Neuronal stem cell (in vitro differentiated cells): Measurements from ENCODE around the gene GPATCH8.

Experiments
- DNase-seq: peaks from one replicate; pipeline ENCODE4 v3.0.0-alpha.2; 2013; ENCODE audit warnings: low spot score
- H2AFZ ChIP-seq: one replicate; pipeline ENCODE4 v1.6.1; 2013; ENCODE audit warnings: mild to moderate bottlenecking, low read length, inconsistent platforms
- H2AK5ac ChIP-seq: 2 replicates; pipeline ENCODE4 v1.6.1; 2013; ENCODE audit warnings: low read depth, mild to moderate bottlenecking, inconsistent platforms, low read length, moderate library complexity, mixed read lengths
- H2BK120ac ChIP-seq: 2 replicates; pipeline ENCODE4 v1.6.1; 2013; ENCODE audit warnings: low read depth, mild to moderate bottlenecking, inconsistent platforms, low read length, moderate library complexity, mixed read lengths
- H2BK12ac ChIP-seq: one replicate; pipeline ENCODE4 v1.6.1; 2013; ENCODE audit warnings: low read length, inconsistent platforms
- H2BK15ac ChIP-seq: 2 replicates; pipeline ENCODE4 v1.6.1; 2013; ENCODE audit warnings: mild to moderate bottlenecking, low read length, inconsistent platforms, mixed read lengths
- H2BK5ac ChIP-seq: one replicate; pipeline ENCODE4 v1.6.1; 2013; ENCODE audit warnings: inconsistent platforms, mild to moderate bottlenecking, low read length, moderate library complexity
- H3K14ac ChIP-seq: one replicate; pipeline ENCODE4 v1.6.1; 2013; ENCODE audit warnings: low read length, inconsistent platforms
- H3K18ac ChIP-seq: 2 replicates; pipeline ENCODE4 v1.6.1; 2013; ENCODE audit warnings: low read length, inconsistent platforms
- H3K23ac ChIP-seq: 2 replicates; pipeline ENCODE4 v1.6.1; 2013; ENCODE audit warnings: low read depth, mild to moderate bottlenecking, mixed read lengths, low read length, inconsistent platforms; ENCODE audit not compliant: poor library complexity
- H3K27ac ChIP-seq: replicated peaks from 3 replicates; pipeline ENCODE4 v1.5.1; 2013; ENCODE audit warnings: low read length, inconsistent platforms
- H3K27me3 ChIP-seq, 3 experiments: 2 replicates each; pipeline ENCODE4 v1.6.1; 2013; ENCODE audit warnings: low read length in 3 of 3, mild to moderate bottlenecking in 2 of 3, inconsistent platforms in 1 of 3, low read depth in 1 of 3, mixed read lengths in 1 of 3, moderate library complexity in 1 of 3; ENCODE audit not compliant: control insufficient read depth in 3 of 3, insufficient read depth in 3 of 3
- H3K36me3 ChIP-seq, 2 donors: replicated peaks in 1 of 2; 2 replicates each; pipeline ENCODE4 v1.6.1; 2013; ENCODE audit warnings: low read length in 2 of 2; ENCODE audit not compliant: control insufficient read depth in 2 of 2, insufficient read depth in 2 of 2
- H3K4ac ChIP-seq: 2 replicates; pipeline ENCODE4 v1.6.1; 2013; ENCODE audit warnings: inconsistent platforms, mild to moderate bottlenecking, low read length, moderate library complexity
- H3K4me1 ChIP-seq, 2 donors: 1 replicate in 1 of 2; 2 replicates in 1 of 2; pipeline ENCODE4 v1.6.1; 2013; ENCODE audit warnings: low read length in 2 of 2, low read depth in 1 of 2; ENCODE audit not compliant: control insufficient read depth in 2 of 2, insufficient read depth in 1 of 2
- H3K4me2 ChIP-seq: one replicate; pipeline ENCODE4 v1.6.1; 2013; ENCODE audit warnings: mild to moderate bottlenecking, low read length, inconsistent platforms; ENCODE audit not compliant: insufficient read depth, poor library complexity, severe bottlenecking
- H3K4me3 ChIP-seq, 2 donors: 2 replicates each; pipeline ENCODE4 v1.5.1; 2013; ENCODE audit warnings: low read length in 2 of 2, mild to moderate bottlenecking in 2 of 2, inconsistent platforms in 1 of 2, moderate library complexity in 1 of 2
- H3K79me1 ChIP-seq: one replicate; pipeline ENCODE4 v1.6.1; 2013; ENCODE audit warnings: low read depth, mild to moderate bottlenecking, inconsistent platforms, low read length, moderate library complexity
- H3K9ac ChIP-seq: one replicate; pipeline ENCODE4 v1.6.1; 2013; ENCODE audit warnings: mild to moderate bottlenecking, low read depth, low read length, inconsistent platforms; ENCODE audit not compliant: poor library complexity
- H3K9me3 ChIP-seq, 2 donors: replicated peaks in 1 of 2; 2 replicates each; pipeline versions ENCODE3 to v1.6.1; 2013; ENCODE audit warnings: low read length in 2 of 2, mild to moderate bottlenecking in 2 of 2, inconsistent platforms in 1 of 2, low read depth in 1 of 2, mixed read lengths in 1 of 2, moderate library complexity in 1 of 2; ENCODE audit not compliant: control insufficient read depth in 2 of 2, insufficient read depth in 1 of 2
- H4K8ac ChIP-seq: one replicate; pipeline ENCODE4 v1.6.1; 2013; ENCODE audit warnings: low read depth, mild to moderate bottlenecking, inconsistent platforms, low read length, moderate library complexity
- H4K91ac ChIP-seq: one replicate; pipeline ENCODE4 v1.6.1; 2013; ENCODE audit warnings: low read length, low read depth, mild to moderate bottlenecking, inconsistent platforms; ENCODE audit not compliant: poor library complexity
- WGBS, 2 donors: extraction: QIAGEN DNeasy Blood & Tissue Kit; methylation state at CpG; one replicate each; pipeline ENCODE4 v1.1.7; 2013; ENCODE audit warnings: missing lambda C conversion rate in 2 of 2, mixed read lengths in 1 of 2; ENCODE audit not compliant: insufficient read length in 2 of 2, insufficient replicate concordance in 1 of 2; ENCODE audit errors: extremely low coverage in 2 of 2; 5-methylcytosine and 5-hydroxymethylcytosine counted together

The GPATCH8 gene

DNA sequence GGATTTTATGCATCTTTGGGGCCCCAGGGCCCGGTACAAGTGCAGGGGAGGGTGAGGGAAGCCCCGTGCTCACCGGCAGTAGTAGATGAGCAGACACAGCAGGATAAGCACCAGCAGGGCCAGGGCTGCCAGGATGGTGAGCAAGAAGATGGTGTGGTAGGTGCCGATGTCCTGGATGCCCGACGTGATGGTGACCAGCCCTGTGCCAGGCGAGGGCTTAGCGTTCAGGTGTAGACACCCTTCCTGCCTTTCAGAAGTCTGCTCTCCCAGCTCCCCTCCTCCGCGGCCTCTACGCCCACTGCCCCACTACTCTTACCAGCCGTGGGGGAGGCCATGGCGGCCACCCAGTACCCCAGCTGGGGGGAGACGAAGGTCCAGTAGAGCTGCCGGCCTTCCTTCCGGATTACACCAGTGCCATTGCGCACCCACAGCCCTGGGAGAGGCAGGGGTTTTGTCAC is 147.5 kb downstream of the GPATCH8 start:
- Histone ChIP-seq H3K9ac (no peak overlapping the region), H4K8ac (no peak overlapping the region), H2BK12ac (no peak overlapping the region), H2AK5ac (peak overlapping the region; percentile 78), H3K14ac (no peak overlapping the region), H3K36me3 (peaks cover 22 to 64% of the 10 kb centered on the region in 2 donors), H2AFZ (no peak overlapping the region), H3K18ac (no peak overlapping the region), H3K4me1 (peaks cover 3 to 9% of the 10 kb centered on the region in 2 donors), H2BK15ac (no peak overlapping the region), H3K23ac (peak overlapping the region; percentile 75), H3K4ac (no peak overlapping the region), H3K4me2 (no peak overlapping the region), H4K91ac (no peak overlapping the region), H3K27ac (peak overlapping the region; percentile 32), H3K79me1 (peaks cover 16% of the 10 kb centered on the region), H2BK5ac (no peak overlapping the region), H3K27me3 (peaks cover 0 to 2% (median 0%) of the 10 kb centered on the region in 3 experiments), H2BK120ac (no peak overlapping the region), H3K9me3 (no peaks in the 10 kb centered on the region), H3K4me3 (no peak overlapping the region)
- no CpG with 5 or more reads among the region's 17 CpGs for WGBS, 2 donors
- DNase-seq: no peak

- peaks cover 14% of the 10 kb centered on the region for H3K79me1 ChIP-seq
- WGBS, 2 donors: no CpG with 5 or more reads among the region's 77 CpGs
- peak overlapping the region; percentile 71 for H3K18ac ChIP-seq
- DNase-seq: peak; percentile 72
- peak overlapping the region in 1 of 2 donors; percentile 65 for H3K4me3 ChIP-seq
- H2BK120ac ChIP-seq: no peak overlapping the region
- H3K9me3 ChIP-seq: no peaks in the 10 kb centered on the region
- H2BK5ac ChIP-seq: no peak overlapping the region
- peak overlapping the region; percentile 78 for H2AK5ac ChIP-seq
- peak overlapping the region; percentile 69 for H3K4me2 ChIP-seq
- peak overlapping the region; percentile 65 for H3K23ac ChIP-seq
- no peak overlapping the region for H3K27ac ChIP-seq
- no peak overlapping the region for H2BK12ac ChIP-seq
- peaks cover 0 to 2% (median 0%) of the 10 kb centered on the region in 3 experiments for H3K27me3 ChIP-seq
- H3K36me3 ChIP-seq: peaks cover 23 to 60% of the 10 kb centered on the region in 2 donors
- peaks cover 0 to 3% of the 10 kb centered on the region in 2 donors for H3K4me1 ChIP-seq
- no peak overlapping the region for H4K8ac ChIP-seq
- no peak overlapping the region for H3K9ac ChIP-seq
- no peak overlapping the region for H4K91ac ChIP-seq
- H2BK15ac ChIP-seq: peak overlapping the region; percentile 49
- H2AFZ ChIP-seq: no peak overlapping the region
- peak overlapping the region; percentile 50 for H3K14ac ChIP-seq
- no peak overlapping the region for H3K4ac ChIP-seq
Observed at GRCh38 chr17:44354582-44355561, 148.3 kb downstream of the GPATCH8 start.

- no peak overlapping the region for H2AFZ ChIP-seq
- H3K4me3 ChIP-seq: peak overlapping the region in 1 of 2 donors; percentile 54
- no peak overlapping the region for H2BK120ac ChIP-seq
- H3K4ac ChIP-seq: no peak overlapping the region
- H3K9ac ChIP-seq: peak overlapping the region; percentile 50
- peaks cover 8% of the 10 kb centered on the region for H3K79me1 ChIP-seq
- peaks cover 25 to 51% of the 10 kb centered on the region in 2 donors for H3K36me3 ChIP-seq
- H3K27ac ChIP-seq: no peak overlapping the region
- WGBS, 2 donors: no CpG with 5 or more reads among the region's 98 CpGs
- peak overlapping the region; percentile 69 for H3K4me2 ChIP-seq
- H2BK12ac ChIP-seq: no peak overlapping the region
- no peaks in the 10 kb centered on the region for H3K9me3 ChIP-seq
- H3K27me3 ChIP-seq: peaks cover 0 to 2% (median 0%) of the 10 kb centered on the region in 3 experiments
- peak overlapping the region; percentile 89 for H3K18ac ChIP-seq
- H4K8ac ChIP-seq: no peak overlapping the region
- no peak for DNase-seq
- H4K91ac ChIP-seq: no peak overlapping the region
- H2BK5ac ChIP-seq: no peak overlapping the region
- peak overlapping the region; percentile 49 for H2BK15ac ChIP-seq
- H3K14ac ChIP-seq: peak overlapping the region; percentile 38
- H2AK5ac ChIP-seq: peak overlapping the region; percentile 56
- H3K4me1 ChIP-seq: peaks cover 0 to 3% of the 10 kb centered on the region in 2 donors
- H3K23ac ChIP-seq: peak overlapping the region; percentile 85
Observed at GRCh38 chr17:44353672-44354331, 149.4 kb downstream of the GPATCH8 start.
